Measurements from ENCODE around the gene TFF2.

Gene TFF2

GRCh38 chr21:42369821-42370220, 19.0 kb upstream of the TFF2 start:
- ATAC-seq, result no peak
- TF ChIP-seq CSDC2 (CRISPR knock-in tag; IDR thresholded peaks at IDR 0.05) (no peak), SNAI2 (CRISPR knock-in tag; IDR thresholded peaks at IDR 0.05) (no peak), OSR1 (CRISPR knock-in tag; IDR thresholded peaks at IDR 0.05) (no peak), ZC3H10 (CRISPR knock-in tag; IDR thresholded peaks at IDR 0.05) (no peak), ZFP3 (CRISPR knock-in tag; IDR thresholded peaks at IDR 0.05) (no peak), GLIS3 (CRISPR knock-in tag; IDR thresholded peaks at IDR 0.05) (no peak), PPARA (CRISPR knock-in tag; IDR thresholded peaks at IDR 0.05; ENCODE audit: borderline replicate concordance) (no peak), TOX (CRISPR knock-in tag; IDR thresholded peaks at IDR 0.05; ENCODE audit: borderline replicate concordance) (no peak), ZFP30 (CRISPR knock-in tag; IDR thresholded peaks at IDR 0.05) (no peak), TSHZ2 (CRISPR knock-in tag; IDR thresholded peaks at IDR 0.05) (no peak)
- TF ChIP-seq, protein P1, sequence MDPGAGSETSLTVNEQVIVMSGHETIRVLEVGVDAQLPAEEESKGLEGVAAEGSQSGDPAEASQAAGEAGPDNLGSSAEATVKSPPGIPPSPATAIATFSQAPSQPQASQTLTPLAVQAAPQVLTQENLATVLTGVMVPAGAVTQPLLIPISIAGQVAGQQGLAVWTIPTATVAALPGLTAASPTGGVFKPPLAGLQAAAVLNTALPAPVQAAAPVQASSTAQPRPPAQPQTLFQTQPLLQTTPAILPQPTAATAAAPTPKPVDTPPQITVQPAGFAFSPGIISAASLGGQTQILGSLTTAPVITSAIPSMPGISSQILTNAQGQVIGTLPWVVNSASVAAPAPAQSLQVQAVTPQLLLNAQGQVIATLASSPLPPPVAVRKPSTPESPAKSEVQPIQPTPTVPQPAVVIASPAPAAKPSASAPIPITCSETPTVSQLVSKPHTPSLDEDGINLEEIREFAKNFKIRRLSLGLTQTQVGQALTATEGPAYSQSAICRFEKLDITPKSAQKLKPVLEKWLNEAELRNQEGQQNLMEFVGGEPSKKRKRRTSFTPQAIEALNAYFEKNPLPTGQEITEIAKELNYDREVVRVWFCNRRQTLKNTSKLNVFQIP (CRISPR knock-in tag; IDR thresholded peaks at IDR 0.05; ENCODE audit: borderline replicate concordance, low read depth), result no peak
- TF ChIP-seq, protein P2, sequence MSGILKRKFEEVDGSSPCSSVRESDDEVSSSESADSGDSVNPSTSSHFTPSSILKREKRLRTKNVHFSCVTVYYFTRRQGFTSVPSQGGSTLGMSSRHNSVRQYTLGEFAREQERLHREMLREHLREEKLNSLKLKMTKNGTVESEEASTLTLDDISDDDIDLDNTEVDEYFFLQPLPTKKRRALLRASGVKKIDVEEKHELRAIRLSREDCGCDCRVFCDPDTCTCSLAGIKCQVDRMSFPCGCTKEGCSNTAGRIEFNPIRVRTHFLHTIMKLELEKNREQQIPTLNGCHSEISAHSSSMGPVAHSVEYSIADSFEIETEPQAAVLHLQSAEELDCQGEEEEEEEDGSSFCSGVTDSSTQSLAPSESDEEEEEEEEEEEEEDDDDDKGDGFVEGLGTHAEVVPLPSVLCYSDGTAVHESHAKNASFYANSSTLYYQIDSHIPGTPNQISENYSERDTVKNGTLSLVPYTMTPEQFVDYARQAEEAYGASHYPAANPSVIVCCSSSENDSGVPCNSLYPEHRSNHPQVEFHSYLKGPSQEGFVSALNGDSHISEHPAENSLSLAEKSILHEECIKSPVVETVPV (CRISPR knock-in tag; IDR thresholded peaks at IDR 0.05), result no peak

DNA sequence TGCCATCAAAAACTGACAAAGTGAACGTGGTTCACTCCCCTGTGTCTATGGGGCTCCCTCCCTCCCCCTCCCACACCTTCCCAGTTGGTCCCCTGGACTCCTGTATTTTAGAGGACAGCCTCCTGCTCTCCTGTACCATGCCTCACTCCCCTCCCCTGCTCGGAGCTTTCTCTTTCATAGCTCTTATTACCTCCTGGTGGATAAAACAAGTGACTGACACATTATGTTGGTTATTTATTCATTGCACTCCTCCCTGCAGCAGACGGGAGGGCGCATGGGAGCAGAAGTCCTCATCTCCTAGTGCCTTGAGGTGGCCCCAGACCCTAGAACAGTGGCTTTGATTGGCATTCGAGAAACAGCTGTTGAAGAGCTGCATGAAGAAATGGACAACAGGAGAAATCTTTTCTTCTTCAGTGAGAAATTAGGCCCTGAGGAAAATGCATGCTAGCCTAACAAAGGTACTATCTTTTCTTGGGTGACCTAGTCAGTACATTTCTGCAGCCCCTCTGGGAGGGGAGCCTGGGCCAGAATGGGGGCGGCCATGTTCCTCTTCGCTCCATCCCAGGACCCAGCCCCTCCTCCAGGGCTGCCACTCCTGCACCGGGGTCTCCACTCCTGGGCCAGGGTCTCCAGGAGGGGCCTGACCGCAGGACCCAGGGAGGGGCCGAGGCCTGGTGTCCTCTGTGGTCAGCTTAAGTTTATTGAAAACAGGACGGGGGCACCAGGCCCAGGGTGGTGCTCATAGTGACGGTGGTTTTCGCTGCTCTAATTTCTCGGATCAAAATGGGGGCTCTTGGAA, 16.8 kb upstream of the TFF2 start:
- ATAC-seq, result no peak
- TF ChIP-seq ARNTL (CRISPR knock-in tag; IDR thresholded peaks at IDR 0.05; ENCODE audit: borderline replicate concordance, low read depth), result no peak
- no peak for TF ChIP-seq ZFP30 (CRISPR knock-in tag; IDR thresholded peaks at IDR 0.05)
- no peak for TF ChIP-seq ZNF8 (CRISPR knock-in tag; IDR thresholded peaks at IDR 0.05)
- TF ChIP-seq PPARA (CRISPR knock-in tag; IDR thresholded peaks at IDR 0.05; ENCODE audit: borderline replicate concordance), result no peak
- no peak for TF ChIP-seq ISL1 (CRISPR knock-in tag; IDR thresholded peaks at IDR 0.05)
- no peak for TF ChIP-seq ZNF565 (CRISPR knock-in tag; conservative IDR thresholded peaks at IDR 0.05; ENCODE audit: low read depth)
- TF ChIP-seq, protein P3, sequence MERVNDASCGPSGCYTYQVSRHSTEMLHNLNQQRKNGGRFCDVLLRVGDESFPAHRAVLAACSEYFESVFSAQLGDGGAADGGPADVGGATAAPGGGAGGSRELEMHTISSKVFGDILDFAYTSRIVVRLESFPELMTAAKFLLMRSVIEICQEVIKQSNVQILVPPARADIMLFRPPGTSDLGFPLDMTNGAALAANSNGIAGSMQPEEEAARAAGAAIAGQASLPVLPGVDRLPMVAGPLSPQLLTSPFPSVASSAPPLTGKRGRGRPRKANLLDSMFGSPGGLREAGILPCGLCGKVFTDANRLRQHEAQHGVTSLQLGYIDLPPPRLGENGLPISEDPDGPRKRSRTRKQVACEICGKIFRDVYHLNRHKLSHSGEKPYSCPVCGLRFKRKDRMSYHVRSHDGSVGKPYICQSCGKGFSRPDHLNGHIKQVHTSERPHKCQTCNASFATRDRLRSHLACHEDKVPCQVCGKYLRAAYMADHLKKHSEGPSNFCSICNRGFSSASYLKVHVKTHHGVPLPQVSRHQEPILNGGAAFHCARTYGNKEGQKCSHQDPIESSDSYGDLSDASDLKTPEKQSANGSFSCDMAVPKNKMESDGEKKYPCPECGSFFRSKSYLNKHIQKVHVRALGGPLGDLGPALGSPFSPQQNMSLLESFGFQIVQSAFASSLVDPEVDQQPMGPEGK (CRISPR knock-in tag; IDR thresholded peaks at IDR 0.05; ENCODE audit: borderline replicate concordance), result no peak
- no peak for TF ChIP-seq ZFP3 (CRISPR knock-in tag; IDR thresholded peaks at IDR 0.05)
- no peak for TF ChIP-seq SNAI2 (CRISPR knock-in tag; IDR thresholded peaks at IDR 0.05)

- ATAC-seq, result no peak
- TF ChIP-seq ISL1 (CRISPR knock-in tag; IDR thresholded peaks at IDR 0.05) (no peak), ZNF70 (CRISPR knock-in tag; IDR thresholded peaks at IDR 0.05) (no peak), TSHZ2 (CRISPR knock-in tag; IDR thresholded peaks at IDR 0.05) (no peak), ZFP3 (CRISPR knock-in tag; IDR thresholded peaks at IDR 0.05) (no peak), TOX (CRISPR knock-in tag; IDR thresholded peaks at IDR 0.05; ENCODE audit: borderline replicate concordance) (no peak), ZNF565 (CRISPR knock-in tag; conservative IDR thresholded peaks at IDR 0.05; ENCODE audit: low read depth) (no peak), RARB (CRISPR knock-in tag; IDR thresholded peaks at IDR 0.05) (no peak), ZNF8 (CRISPR knock-in tag; IDR thresholded peaks at IDR 0.05) (no peak), CSDC2 (CRISPR knock-in tag; IDR thresholded peaks at IDR 0.05) (no peak), TCF4 (CRISPR knock-in tag; IDR thresholded peaks at IDR 0.05; ENCODE audit: borderline replicate concordance) (no peak), BACH2 (CRISPR knock-in tag; IDR thresholded peaks at IDR 0.05; ENCODE audit: borderline replicate concordance) (no peak)
- TF ChIP-seq, protein P3 (CRISPR knock-in tag; IDR thresholded peaks at IDR 0.05; ENCODE audit: borderline replicate concordance), result no peak
Observed at GRCh38 chr21:42366292-42367010, 15.7 kb upstream of the TFF2 start, which contains the start of gene TFF1. TSS of gene TFF1 (minus strand) at chr21:42366535. CDS start at chr21:42366495, 40 bp downstream.

Data from SK-N-SH treated with all-trans-retinoic acid at 6 μM for 48 hours (cell line).